NCI-H128 (cell line): ENCODE measurements around the gene OPRL1.
"Not testable (repeated sequence)": the region's sequence is repeated elsewhere in the genome, so short reads cannot be mapped to it uniquely, and the experiment has no call there.

Experiments used
- DNase-seq: peaks from one replicate; lab custom pipeline; 2025; ENCODE audit not compliant: unreplicated experiment; lab: John Stamatoyannopoulos, UW

Gene OPRL1

DNA sequence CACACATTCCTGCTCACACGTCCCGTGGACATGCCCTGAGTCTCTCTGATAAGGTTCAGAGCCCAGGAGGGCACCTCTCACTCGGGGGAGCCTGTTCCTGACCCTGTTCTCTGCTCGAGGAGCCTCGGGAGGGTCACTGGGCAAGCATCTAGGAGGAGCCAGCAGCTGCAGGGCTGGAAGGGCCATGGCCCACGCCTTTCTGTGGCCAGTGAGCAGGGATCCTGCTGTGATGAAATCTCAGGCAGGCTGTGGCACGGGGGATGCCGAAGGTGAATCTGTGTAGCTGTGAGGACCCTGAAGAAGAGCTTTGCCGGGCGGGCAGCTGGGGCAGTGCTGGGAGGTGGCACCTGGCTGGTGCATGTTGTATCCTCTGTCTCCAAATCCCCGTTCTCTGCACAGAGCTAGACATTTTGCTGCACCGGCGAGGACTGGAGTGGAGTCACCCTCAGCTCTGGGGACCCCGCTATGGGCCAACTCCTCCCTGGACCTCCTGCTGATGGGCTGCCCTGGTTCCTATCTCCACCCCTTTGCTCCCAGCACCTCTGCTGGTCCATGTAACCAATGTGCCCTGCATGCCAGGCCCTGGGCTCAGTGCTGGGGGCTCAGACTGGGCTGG, 34.6 kb downstream of the OPRL1 start:
- DNase-seq: no peak

DNA sequence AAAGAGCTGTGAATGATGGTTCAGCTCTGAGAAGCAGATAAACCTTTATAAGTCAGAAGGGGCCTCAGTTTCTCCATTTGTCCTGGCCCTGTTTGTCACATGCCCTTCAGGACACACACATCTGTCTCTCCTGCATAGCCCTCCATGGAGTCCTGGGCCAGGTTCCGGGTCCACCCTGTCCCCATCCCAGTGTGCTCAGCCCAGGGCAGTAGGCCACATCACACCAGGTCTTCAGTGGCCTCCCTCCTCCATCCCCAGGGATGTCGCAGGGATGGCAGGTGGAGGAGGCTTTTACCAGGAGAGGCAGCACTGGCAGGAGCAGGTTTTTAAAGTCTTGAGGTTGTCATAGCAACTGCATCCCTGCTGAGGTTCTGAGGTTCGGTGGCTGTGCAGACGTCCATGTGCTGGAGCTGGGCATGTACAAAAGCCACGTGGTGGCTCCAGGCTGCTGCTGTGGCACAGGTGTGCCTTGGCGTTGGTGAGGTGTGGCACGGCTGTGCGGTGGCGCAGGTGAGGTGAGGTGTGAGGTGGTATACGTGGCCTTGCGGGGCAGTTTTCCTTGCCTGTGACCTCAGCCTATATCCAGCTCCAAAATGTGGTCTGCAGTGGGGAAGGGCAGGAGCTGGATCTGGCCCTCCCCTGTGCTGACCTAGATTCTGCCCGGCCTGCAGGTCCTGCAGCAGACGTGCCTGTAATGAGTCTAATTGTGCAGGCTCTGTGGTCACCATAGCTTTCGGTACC, 35.5 kb downstream of the OPRL1 start:
- DNase-seq: no peak

DNA sequence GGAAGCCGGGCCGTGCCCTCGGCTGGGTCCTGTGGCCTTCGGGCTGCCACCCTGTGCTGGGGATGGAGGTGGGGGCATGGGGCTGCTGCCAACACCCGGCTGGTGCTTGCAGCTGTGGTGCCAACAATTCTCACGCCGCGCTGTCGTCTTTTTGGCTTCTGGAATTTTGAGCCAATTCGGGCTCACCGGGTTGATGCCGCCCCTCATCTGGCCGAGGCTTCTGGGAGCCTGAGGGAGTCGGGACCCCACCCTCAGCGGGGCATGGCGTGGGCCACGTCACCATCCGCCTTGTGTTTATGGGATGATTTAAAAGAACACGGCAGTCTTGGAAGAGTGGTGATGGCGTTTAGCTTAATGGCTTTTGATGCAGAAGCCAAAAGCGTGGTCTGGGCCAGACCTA, 36.1 kb downstream of the OPRL1 start:
- no peak for DNase-seq

DNA sequence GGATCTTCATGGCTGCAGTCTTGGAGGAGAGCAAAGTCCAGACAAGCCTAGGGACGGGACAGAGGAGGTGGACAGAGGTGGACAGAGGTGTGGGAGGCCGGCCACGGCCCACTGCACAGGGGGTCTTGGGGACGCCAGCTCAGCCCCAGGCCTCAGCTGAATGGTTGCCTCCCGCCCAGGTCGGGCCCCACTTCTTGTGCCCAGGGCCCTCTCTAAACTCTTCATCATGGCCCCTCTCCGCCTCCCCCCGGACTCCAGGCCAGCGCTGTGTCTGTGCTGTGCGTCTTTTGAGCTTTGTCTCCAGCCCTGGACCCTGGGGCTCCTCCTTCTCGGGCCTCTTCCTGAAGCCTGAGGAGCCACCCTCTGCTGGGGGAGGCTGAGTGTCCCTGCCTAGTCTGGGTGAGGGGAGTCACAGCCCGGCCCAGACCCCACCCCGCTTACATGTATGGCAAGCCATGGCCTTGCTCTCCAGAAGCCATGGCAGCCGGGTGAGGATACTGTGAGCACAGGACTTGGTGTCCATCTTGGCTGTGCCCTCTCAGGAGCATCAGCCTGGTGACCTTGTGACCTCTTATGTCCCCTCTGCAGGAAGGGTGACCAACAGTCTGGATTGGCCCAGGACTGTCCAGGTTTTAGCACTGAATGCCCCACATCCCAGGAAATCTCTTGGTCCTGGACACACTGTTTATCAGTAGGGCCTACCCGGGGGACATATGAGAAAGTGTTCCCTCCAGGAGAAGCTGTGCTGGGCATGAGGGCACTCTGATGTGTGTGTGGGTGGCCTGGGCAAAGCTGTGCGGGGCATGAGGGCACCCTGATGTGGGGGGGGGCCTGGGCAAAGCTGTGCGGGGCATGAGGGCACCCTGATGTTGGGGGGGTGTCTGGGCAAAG, 36.9 kb downstream of the OPRL1 start:
- DNase-seq: no peak

DNA sequence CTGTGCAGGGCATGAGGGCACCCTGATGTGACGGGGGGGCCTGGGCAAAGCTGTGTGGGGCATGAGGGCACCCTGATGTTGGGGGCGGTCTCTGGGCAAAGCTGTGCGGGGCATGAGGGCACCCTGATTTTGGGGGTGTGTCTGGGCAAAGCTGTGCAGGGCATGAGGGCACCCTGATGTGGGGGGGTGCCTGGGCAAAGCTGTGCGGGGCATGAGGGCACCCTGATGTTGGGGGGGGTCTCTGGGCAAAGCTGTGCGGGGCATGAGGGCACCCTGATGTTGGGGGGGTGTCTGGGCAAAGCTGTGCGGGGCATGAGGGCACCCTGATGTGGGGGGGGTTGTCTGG, 37.5 kb downstream of the OPRL1 start:
- DNase-seq: not testable (repeated sequence)

DNA sequence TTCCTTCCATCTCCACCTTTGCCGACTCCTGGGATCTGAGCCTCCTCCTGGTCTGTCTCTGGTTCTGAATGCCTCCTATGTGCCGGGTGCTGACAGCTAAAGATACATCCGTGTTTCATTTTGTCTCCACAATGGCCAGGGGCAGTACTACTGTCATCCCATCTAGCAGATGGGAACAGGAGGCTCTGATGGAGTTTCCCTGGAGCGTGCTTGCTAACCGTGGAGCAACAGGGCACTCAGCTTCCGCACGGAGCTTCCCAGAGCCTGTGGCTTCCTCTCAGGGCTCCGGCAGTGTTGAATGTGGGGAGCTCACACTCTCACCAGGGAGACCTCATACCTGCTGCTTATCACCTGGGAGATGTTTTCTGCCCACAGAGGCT, 39.4 kb downstream of the OPRL1 start:
- DNase-seq: no peak

DNA sequence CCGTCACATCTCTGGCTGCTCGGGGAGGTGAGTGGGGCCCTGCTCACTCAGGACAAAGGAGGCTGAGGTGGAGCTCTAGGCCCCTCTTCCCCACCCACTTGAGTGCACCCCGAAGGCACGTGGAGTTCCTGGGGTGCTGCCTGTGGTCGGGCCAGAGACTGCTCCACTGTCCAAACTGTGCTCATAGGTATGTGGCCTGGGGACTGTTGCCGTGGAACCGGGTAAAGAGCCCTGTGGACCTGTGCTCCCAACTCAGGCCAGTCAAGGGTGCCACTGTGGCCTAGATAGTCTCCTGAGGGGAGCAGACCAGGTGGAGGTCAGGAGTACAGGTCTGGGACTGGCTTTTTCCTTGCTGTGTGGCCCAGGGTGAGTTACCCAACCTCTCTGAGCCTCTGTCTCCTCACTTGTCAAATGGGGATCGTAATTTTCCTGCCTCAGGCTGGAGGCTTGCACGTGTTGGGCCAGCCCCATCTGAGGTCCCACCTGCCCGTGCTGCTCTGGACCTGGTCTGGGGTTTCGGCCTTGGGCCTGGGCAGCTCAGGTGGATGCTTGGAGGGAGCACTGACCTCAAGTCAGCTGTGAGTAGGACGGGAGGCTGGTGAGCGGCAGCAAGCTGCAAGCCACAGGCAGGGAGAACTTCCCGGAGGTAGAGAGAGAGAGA, 39.9 kb downstream of the OPRL1 start:
- DNase-seq: no peak

DNA sequence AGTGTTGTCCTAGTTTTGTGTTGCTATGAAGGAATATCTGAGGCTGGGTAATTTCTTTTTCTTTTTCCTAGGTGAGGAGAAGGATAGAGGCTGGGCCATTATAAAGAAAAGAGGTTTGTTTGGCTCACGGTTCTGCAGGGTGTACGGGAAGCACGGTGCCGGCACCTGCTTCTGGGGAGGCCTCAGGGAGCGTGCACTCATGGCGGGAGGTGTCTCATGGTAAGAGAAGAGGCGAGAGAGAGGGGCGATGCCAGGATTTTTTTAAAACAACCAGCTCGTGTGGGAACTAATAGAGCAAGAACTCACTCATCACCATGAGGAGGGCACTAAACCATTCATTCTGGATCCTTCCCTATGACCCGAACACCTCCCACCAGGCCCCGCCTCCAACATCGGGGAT, 41.7 kb downstream of the OPRL1 start:
- no peak for DNase-seq

DNA sequence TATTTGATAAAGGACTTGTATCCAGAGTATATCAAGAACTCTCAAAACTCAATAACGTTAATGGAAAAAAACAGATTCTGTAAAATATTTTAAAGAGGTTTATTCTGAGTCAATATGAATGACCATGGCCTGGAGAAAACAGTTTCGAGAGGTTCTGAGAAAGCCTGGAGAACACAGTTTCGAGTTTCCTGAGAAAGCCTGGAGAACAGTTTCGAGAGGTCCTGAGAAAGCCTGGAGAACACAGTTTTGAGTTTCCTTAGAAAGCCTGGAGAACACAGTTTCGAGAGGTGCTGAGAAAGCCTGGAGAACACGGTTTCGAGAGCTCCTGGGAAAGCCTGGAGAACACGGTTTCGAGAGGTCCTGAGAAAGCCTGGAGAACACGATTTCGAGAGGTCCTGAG, 43.0 kb downstream of the OPRL1 start:
- DNase-seq: not testable (repeated sequence)

DNA sequence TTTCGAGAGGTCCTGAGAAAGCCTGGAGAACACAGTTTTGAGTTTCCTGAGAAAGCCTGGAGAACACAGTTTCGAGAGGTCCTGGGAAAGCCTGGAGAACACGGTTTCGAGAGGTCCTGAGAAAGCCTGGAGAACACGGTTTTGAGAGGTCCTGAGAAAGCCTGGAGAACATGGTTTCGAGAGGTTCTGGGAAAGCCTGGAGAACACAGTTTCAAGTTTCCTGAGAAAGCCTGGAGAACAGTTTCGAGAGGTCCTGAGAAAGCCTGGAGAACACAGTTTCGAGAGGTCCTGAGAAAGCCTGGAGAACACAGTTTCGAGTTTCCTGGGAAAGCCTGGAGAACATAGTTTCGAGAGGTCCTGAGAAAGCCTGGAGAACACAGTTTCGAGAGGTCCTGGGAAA, 43.6 kb downstream of the OPRL1 start:
- not testable (repeated sequence) for DNase-seq

DNA sequence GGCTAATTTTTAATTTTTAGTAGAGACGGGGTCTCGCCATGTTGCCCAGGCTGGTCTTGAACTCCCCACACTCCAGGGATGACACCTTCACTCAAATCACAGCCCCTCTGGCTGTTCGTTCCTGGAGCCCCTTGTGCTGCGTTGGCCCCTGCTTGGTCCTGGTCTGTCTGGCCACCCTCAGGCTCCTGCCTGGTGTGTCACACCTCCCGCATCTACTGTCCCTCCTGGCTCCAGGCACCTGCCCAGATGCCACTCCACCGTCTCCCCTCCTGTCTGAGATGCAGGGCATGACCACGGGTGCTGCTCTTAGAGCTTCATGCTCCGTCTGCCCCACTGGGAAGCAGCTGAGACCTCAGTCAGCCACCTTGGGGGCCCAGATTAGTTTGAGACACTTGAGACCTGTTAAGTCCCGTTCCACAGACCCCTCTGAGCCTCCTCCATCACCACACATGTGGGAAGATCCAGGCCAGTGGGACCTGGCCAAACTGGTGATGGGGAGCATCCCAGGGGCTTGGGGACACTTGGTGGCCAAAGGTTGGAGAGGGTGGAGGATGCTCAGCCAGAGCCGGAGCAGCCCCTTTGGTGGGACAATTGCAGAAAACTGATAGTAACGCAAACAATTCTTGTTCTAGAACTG, 49.4 kb downstream of the OPRL1 start:
- DNase-seq: no peak

DNA sequence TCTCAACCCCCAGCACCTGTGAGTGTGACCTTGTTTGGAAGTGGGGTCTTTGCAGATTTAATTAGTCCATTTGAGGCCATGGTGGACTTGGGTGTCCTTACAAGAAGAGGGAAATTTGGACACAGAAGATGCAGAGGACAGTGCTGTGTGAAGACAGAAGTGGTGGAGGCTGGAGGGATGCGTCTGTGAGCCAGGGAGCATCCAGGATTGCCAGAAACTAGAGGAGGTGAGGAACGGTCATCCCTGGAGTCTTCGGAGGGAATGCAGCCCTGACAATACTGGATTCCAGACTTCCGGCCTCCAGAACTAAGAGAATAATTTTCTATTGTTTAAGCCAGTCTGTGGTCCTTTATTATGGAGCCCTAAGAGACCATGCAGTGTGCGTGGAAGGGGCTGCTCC, 50.4 kb downstream of the OPRL1 start:
- DNase-seq: no peak

DNA sequence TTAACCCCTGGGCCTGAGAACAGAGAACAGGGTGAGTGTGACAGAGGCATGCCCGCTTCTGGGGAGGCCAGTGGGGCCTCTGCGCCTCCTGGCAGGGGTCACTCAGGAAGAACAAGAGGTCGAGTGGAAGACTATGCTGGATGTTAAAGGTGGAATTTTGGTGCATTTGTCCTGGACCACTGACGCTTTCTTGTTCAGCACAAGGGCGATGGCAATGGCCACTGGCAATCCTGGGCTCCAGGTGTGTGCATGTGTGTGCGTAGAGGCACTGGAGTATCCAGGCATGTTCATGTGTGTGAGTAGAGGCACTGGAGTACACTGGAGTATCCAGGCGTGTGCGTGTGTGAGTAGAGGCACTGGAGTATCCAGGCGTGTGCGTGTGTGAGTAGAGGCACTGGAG, 51.0 kb downstream of the OPRL1 start:
- no peak for DNase-seq

DNA sequence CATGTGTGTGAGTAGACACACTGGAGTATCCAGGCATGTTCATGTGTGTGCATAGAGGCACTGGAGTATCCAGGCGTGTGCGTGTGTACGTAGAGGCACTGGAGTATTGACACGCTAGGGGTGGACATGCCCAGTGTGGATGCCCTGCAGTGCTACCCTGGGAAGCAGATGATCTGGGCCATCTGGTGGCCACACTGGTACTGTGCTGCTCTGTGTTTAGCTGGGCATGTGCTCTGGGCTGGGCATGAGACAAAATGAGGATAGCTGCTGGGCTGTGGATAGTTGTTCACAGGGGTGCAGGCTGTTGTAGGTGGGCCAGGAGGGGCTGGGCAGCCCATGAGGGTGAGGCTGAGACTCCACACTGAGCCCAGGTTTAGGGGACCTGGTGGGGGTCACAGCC, 51.5 kb downstream of the OPRL1 start:
- DNase-seq: no peak

DNA sequence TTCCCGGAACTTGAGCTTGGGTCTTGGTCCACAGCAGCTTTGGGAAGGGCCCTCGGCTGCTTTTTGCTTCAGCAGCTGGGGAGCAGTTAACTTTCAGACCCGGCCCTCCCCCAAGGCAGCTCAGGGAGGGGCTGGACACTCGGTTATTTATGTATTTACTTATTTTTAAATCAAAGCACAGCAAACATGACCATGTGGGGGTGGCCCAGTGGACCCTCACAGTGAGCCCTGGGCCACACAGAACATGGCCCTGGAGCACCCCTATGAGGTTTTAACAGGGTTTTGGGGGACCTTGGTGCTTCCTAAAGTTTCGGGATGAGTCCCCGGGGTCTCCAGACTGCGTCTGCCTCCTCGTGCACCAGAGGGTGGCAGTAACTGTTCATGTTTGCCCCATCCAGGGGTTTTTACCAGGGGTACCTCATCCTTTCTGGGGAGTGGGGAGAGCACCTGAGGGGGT, 54.1 kb downstream of the OPRL1 start:
- DNase-seq: no peak

DNA sequence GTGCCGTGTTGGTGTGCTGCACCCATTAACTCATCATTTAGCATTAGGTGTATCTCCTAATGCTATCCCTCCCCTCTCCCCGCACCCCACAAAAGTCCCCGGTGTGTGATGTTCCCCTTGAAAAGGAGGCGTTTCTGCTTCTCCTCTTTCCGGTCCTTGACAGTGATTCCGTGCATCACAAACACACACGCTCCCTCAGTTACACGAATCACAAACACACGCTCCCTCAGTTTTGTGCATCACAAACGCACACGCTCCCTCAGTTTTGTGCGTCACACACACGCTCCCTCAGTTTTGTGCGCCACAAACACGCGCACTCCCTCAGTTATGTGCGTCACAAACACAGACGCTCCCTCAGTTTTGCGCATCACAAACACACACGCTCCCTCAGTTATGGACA, 54.9 kb downstream of the OPRL1 start:
- DNase-seq: not testable (repeated sequence)

DNA sequence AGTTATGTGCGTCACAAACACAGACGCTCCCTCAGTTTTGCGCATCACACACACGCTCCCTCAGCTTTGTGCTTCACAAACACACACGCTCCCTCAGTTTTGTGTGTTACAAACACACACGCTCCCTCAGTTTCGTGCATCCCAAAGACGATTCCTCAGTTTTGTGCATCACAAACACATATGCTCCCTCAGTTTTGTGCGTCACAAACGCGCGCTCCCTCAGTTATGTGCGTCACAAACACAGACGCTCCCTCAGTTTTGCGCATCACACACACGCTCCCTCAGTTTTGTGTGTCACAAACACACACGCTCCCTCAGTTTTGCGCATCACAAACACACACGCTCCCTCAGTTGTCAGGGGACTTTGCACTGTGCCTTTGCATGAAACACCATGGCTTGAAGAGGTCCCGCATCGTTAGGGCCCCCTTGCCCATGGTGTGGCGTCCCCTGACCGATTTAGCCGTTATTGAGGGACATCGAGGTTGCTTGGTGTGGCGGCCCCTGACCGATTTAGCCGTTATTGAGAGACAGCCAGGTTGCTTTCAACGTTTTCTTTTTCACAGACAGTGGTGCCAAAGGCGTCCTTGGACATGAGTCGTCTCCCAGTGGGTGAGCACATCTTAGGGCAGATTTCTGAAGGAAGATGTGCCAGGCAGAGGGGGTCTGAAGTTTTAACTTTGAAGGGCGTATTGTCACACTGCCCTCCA, 56.3 kb downstream of the OPRL1 start:
- DNase-seq: no peak

DNA sequence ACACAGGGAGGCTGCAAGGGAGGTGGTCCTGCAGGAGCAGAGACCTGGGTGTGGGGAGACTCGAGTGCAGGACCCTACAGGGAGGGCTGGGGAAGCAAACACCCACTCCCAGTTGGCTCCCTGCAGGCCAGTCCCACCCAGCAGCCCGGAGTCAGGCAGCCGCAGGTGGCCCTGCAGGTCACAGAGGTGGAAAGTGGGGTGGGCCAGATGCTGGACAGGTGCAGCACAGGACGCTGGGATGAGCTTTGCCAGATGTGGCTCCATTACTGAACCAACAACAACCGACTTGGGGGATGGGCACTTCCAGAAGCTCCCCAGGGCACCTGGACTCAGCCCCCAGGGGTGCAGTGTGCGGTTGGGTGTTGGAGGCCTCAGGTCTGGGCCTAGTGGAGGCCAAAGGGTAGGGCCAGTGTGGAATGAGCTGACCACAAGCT, 57.7 kb downstream of the OPRL1 start:
- no peak for DNase-seq

DNA sequence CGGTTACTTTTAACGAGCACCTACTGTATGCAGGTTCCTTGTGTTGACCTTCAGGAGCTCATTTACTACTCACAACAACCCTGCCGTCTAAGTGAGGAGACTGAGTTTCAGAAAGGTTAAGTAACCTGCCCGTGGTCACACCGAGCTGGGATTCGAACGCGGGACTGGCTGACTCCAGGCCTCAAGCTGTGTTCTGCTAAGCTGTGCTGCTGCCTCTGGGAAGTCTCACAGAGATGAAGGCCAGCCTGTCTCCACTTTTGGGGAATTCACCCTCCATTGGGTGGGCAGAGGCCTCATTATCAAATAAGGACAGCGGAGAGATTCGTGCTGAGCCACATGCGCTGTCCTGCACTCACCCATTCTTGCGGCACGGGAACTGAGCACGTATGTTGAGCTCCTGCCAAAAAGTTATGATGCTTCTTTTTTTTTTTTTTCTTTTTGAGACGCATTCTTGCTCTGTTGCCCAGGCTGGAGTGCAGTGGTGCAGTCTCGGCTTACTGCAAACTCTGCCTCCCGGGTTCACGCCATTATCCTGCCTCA, 58.5 kb downstream of the OPRL1 start:
- DNase-seq: no peak
